ENCODE data around the gene CYBA. TPM values are rescaled to one million over a fixed set of nuclear protein-coding genes. Genes with fewer than 3 reads are reported as not detected.

Gene CYBA
- total RNA-seq, 2 donors from 2014 or later: 188 to 220 TPM

DNA sequence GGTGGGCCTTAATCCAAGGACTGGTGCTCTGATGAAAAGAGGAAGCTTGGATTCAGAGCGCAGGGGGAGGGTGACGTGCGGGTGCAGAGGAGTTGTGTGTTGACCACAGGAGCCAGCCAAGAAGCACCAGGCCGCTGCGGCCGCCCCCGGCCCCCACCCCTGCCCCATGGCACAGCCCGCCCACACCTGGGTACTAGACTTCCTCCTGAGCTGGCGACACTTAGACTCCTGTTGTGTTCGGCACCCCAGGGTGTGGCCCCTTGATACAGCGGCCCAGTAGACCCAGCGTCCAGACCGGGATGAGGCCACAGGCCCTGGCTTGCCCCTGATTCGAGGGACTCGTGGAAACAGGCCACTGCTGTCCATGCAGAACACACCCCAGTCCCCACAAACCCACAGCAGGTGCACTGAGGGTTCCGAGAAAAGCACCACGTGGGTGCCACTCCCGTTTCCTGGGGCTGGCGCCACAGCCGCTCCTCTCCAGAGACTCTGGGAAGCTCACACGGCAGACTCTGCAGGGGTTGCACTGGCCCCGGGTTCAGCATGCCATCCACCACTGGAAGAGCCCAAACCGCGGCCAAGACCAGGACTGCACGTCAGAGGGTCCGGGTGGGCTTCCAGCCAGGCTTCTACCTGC, 41.2 kb upstream of the CYBA start:
- DNase-seq: no peak
- Mint-ChIP-seq H3K4me3 (no peak overlapping the region), H3K9me3 (no peaks in the 10 kb centered on the region), H3K27ac (no peak overlapping the region), H3K36me3 (ENCODE audit: low read depth) (no peaks in the 10 kb centered on the region), H3K27me3 (ENCODE audit: insufficient read depth) (peaks cover 19% of the 10 kb centered on the region), H3K4me1 (peaks cover 10% of the 10 kb centered on the region)
- TF ChIP-seq, protein P1, sequence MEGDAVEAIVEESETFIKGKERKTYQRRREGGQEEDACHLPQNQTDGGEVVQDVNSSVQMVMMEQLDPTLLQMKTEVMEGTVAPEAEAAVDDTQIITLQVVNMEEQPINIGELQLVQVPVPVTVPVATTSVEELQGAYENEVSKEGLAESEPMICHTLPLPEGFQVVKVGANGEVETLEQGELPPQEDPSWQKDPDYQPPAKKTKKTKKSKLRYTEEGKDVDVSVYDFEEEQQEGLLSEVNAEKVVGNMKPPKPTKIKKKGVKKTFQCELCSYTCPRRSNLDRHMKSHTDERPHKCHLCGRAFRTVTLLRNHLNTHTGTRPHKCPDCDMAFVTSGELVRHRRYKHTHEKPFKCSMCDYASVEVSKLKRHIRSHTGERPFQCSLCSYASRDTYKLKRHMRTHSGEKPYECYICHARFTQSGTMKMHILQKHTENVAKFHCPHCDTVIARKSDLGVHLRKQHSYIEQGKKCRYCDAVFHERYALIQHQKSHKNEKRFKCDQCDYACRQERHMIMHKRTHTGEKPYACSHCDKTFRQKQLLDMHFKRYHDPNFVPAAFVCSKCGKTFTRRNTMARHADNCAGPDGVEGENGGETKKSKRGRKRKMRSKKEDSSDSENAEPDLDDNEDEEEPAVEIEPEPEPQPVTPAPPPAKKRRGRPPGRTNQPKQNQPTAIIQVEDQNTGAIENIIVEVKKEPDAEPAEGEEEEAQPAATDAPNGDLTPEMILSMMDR (conservative IDR thresholded peaks at IDR 0.05): no peak
- Histone ChIP-seq H3K36me3 (ENCODE audit: control insufficient read depth, insufficient read depth, low read length) (no peaks in the 10 kb centered on the region), H3K4me1 (ENCODE audit: control insufficient read depth, insufficient read depth, low read length) (no peaks in the 10 kb centered on the region), H3K27me3 (ENCODE audit: control insufficient read depth, insufficient read depth, low read length, poor library complexity, severe bottlenecking) (peaks cover 8% of the 10 kb centered on the region), H3K9me3 (ENCODE audit: control insufficient read depth, low read length) (no peaks in the 10 kb centered on the region), H3K4me3 (ENCODE audit: low read length) (no peak overlapping the region), H3K27ac (ENCODE audit: low read depth, low read length) (no peak overlapping the region), H3K9ac (ENCODE audit: extremely low read depth, low read length, poor library complexity, severe bottlenecking) (no peak overlapping the region)
- WGBS, 2 experiments (ENCODE audit: insufficient coverage in 1 of 2, insufficient read length in 1 of 2): 92 to 94% methylated on average over 24 to 26 of the region's 26 CpGs

DNA sequence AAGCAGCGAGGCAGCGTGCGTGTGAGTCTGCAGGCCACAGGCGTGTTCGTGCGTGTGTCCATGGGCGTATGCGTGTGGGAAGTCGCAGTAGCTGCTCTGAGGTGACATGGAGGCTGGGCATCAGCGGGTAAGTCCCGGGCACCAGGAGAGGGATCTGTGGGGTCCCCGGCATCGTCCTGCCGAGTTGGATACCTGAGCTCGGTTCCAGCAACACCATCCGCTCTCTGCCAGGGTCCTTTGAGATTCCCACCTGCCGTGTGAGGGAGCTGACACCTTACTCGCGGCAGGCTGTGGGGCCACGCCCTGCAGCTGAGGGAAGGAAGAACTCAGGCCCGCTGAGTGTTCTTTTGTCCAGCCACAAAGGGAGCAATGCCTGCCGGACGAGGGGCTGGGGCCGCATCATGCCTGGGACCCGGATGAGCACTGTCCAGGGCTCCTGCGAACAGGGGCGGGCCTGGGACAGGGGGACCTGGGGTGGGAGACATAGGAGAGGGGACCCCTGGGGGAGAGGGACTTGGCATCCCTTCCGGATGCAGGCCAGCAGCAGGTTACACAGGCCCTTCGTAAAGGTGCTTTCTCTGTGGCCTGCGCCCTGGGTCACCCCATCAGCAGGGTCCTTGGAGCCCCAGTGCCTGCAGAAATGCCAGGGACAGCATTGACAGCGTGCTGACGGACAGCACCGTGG, 40.4 kb upstream of the CYBA start:
- Mint-ChIP-seq H3K27ac (no peak overlapping the region), H3K27me3 (ENCODE audit: insufficient read depth) (peaks cover 22% of the 10 kb centered on the region), H3K4me1 (peaks cover 10% of the 10 kb centered on the region), H3K4me3 (no peak overlapping the region), H3K36me3 (ENCODE audit: low read depth) (no peaks in the 10 kb centered on the region), H3K9me3 (no peaks in the 10 kb centered on the region)
- no peaks in the 10 kb centered on the region for H3K36me3 ChIP-seq (ENCODE audit: control insufficient read depth, insufficient read depth, low read length)
- H3K27ac ChIP-seq (ENCODE audit: low read depth, low read length): no peak overlapping the region
- peaks cover 13% of the 10 kb centered on the region for H3K27me3 ChIP-seq (ENCODE audit: control insufficient read depth, insufficient read depth, low read length, poor library complexity, severe bottlenecking)
- no peak overlapping the region for H3K4me3 ChIP-seq (ENCODE audit: low read length)
- TF ChIP-seq, protein P1 (conservative IDR thresholded peaks at IDR 0.05): no peak
- WGBS, 2 experiments (ENCODE audit: insufficient coverage in 1 of 2, insufficient read length in 1 of 2): 93 to 96% methylated on average over 25 to 33 of the region's 33 CpGs
- no peak for DNase-seq
- no peaks in the 10 kb centered on the region for H3K4me1 ChIP-seq (ENCODE audit: control insufficient read depth, insufficient read depth, low read length)
- no peaks in the 10 kb centered on the region for H3K9me3 ChIP-seq (ENCODE audit: control insufficient read depth, low read length)
- no peak overlapping the region for H3K9ac ChIP-seq (ENCODE audit: extremely low read depth, low read length, poor library complexity, severe bottlenecking)

DNA sequence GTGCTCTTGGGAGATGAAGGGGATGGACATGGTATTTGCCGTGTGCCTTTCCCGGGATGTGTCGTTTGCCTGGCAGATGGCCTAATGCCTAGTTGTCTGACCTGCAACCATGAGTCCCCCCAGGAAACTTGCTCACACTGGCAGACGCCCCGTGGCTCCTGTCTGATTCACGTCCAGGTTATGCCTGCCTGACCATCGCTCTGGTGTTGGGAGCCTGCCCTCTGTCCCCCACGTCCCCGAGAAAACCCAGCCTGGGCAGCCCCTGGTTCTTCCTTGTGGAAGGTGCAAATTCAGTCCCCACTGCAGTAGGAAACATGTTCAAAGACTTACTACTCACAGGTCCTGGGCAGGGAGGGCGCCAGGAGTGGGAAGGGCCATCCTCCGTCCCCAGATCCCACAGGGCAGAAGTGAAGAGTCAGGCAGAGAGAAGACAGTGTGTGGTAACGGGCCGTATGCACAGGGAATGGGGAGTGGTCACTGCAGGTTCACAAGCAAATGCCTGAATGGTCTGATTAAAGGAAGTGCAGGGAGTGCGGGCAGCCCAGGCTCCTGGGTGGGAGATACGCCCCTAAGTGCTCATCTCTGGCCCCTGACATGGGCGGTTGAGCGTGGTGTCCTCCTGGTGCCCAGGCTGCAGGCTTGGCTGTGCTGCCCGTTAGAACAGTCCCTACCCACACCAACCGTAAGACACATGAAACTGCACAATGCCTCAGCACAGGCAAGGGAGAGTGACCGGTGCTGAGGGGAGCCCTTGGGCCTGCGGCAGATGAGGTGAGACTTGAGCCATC, 39.7 kb upstream of the CYBA start:
- no peaks in the 10 kb centered on the region for H3K36me3 ChIP-seq (ENCODE audit: control insufficient read depth, insufficient read depth, low read length)
- H3K27ac ChIP-seq (ENCODE audit: low read depth, low read length): no peak overlapping the region
- peaks cover 19% of the 10 kb centered on the region for H3K27me3 ChIP-seq (ENCODE audit: control insufficient read depth, insufficient read depth, low read length, poor library complexity, severe bottlenecking)
- no peak overlapping the region for H3K9ac ChIP-seq (ENCODE audit: extremely low read depth, low read length, poor library complexity, severe bottlenecking)
- no peak overlapping the region for H3K4me3 ChIP-seq (ENCODE audit: low read length)
- Mint-ChIP-seq H3K4me3 (no peak overlapping the region), H3K36me3 (ENCODE audit: low read depth) (no peaks in the 10 kb centered on the region), H3K9me3 (no peaks in the 10 kb centered on the region), H3K27me3 (ENCODE audit: insufficient read depth) (peaks cover 23% of the 10 kb centered on the region), H3K4me1 (peaks cover 10% of the 10 kb centered on the region), H3K27ac (no peak overlapping the region)
- TF ChIP-seq, protein P1 (conservative IDR thresholded peaks at IDR 0.05): no peak
- 88 to 91% methylated on average over 20 to 21 of the region's 21 CpGs for WGBS, 2 experiments (ENCODE audit: insufficient coverage in 1 of 2, insufficient read length in 1 of 2)
- no peaks in the 10 kb centered on the region for H3K4me1 ChIP-seq (ENCODE audit: control insufficient read depth, insufficient read depth, low read length)
- DNase-seq: no peak
- no peaks in the 10 kb centered on the region for H3K9me3 ChIP-seq (ENCODE audit: control insufficient read depth, low read length)
